Transverse colon (tissue), 4 donors: ENCODE results near the gene SLFN11. TPM values are rescaled to one million over a fixed set of nuclear protein-coding genes. Genes with fewer than 3 reads are reported as not detected.

ENCODE experiments used
- DNase-seq: peaks from one replicate; pipeline ENCODE4 v3.0.0-alpha.2; 2019
- H3K27ac ChIP-seq, 4 donors: fragments of 200-600 bp; sonication (generic); 2 replicates each; pipeline ENCODE4 v1.5.1; 2016 to 2018; ENCODE audit warnings: inconsistent platforms in 4 of 4
- H3K27me3 ChIP-seq: fragments of 200-600 bp; sonication (generic); 2 replicates; pipeline ENCODE4 v1.5.1; 2017; ENCODE audit warnings: inconsistent platforms
- H3K36me3 ChIP-seq, 4 donors: fragments of 200-600 bp; sonication (generic); 2 replicates each; pipeline ENCODE4 v1.5.1; 2017 to 2019; ENCODE audit warnings: inconsistent platforms in 4 of 4
- H3K4me1 ChIP-seq, 4 donors: fragments of 200-600 bp; sonication (generic); 2 replicates each; pipeline ENCODE4 v1.5.1; 2017 to 2020; ENCODE audit warnings: inconsistent platforms in 4 of 4
- H3K4me3 ChIP-seq, 4 donors: fragments of 200-600 bp; sonication (generic); 1 replicate in 1 of 4; 2 replicates in 3 of 4; pipeline versions ENCODE4 v1.5.1 to v1.6.1; 2017 to 2019; ENCODE audit warnings: inconsistent platforms in 4 of 4
- H3K9me3 ChIP-seq, 2 donors: fragments of 200-600 bp; sonication (generic); 2 replicates each; pipeline ENCODE4 v1.5.1; 2017 to 2019; ENCODE audit warnings: inconsistent platforms in 2 of 2
- EP300 ChIP-seq: sonication (generic); formaldehyde crosslinking; IDR thresholded peaks from one replicate; pipeline ENCODE4 v1.6.1; 2017; ENCODE audit warnings: antibody characterized with exemption, low read depth
- POLR2A ChIP-seq: fragments of 450-650 bp; IDR thresholded peaks from one replicate; pipeline ENCODE4 v1.6.1; 2016; ENCODE audit warnings: antibody characterized with exemption, mild to moderate bottlenecking, moderate library complexity
- POLR2AphosphoS5 ChIP-seq, 3 donors: sonication (generic); formaldehyde crosslinking; IDR thresholded peaks; one replicate each; pipeline ENCODE4 v1.6.1; 2016; ENCODE audit warnings: antibody characterized with exemption in 3 of 3
- WGBS, 2 donors: methylation state at CpG; one replicate each; pipeline ENCODE4 v1.1.5; 2018; ENCODE audit warnings: low coverage in 1 of 2; 5-methylcytosine and 5-hydroxymethylcytosine counted together
- in situ Hi-C, 4 donors: fragments of 200-750 bp; cut with MboI; loops; one replicate each; pipeline versions ENCODE4 v1.15.0 to v1.15.1; 2017; ENCODE audit warnings: low sequenced_read_pairs in 3 of 4, low pct_ligation_motif_present in 1 of 4, low pct_unique_long_range_greater_than_20kb in 1 of 4
- intact Hi-C: fragments of 100-400 bp; cut with DNase I; formaldehyde crosslinking; loops from one replicate; pipeline ENCODE4 v1.15.1; 2023; ENCODE audit warnings: low total_unique reads
- total RNA-seq, 4 donors: library from RNA; depleted of rRNA; stranded (reverse); fragments of >200 nt; gene quantifications; one replicate each; pipeline ENCODE4 v1.1.0, GENCODE V29; 2016
- TF ChIP-seq, protein P1 (sequence below), 5 experiments: fragments of 200-600 bp in 3 of 5; fragments of 450-650 bp in 2 of 5; sonication (generic) in 3 of 5; IDR thresholded peaks; 1 replicate in 2 of 5; 2 replicates in 3 of 5; pipeline ENCODE4 v1.5.1; 2016 to 2017; ENCODE audit warnings: antibody characterized with exemption in 5 of 5, inconsistent platforms in 3 of 5, mild to moderate bottlenecking in 2 of 5, moderate library complexity in 1 of 5

SLFN11 gene
- total RNA-seq, 4 donors from 2014 or later = 3.0 to 18.6 (median 6.0) TPM

DNA sequence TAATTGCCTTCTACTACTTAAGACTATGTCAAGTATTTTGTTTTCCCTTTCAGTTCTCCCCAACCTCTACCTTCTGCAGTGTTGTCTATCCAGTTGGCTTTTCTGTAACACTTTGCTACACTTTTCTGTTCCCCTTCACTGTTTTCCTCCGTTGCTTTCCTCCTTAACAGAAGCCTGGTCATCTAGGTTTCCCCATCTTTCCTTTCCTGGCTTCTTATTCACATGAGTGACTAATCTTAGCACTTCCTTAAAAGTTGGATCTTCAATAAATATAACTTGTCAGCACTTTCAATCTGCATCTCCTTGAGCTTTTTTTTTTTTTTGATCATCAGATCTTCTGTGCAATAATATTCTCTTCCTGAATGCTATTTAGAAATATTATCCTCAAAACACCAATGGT, 2.8 kb upstream of the SLFN11 start:
- 34 to 57% methylated on average over 1 of the region's 1 CpG for WGBS, 2 donors
- peaks cover 46% of the 10 kb centered on the region for H3K27me3 ChIP-seq
- H3K4me1 ChIP-seq = peaks cover 0 to 5% (median 0%) of the 10 kb centered on the region in 4 donors
- peak overlapping the region; percentile 16 to 89 (median 45) for H3K27ac ChIP-seq
- in situ Hi-C loops (no loop called here), intact Hi-C loops (no loop called here)
- H3K9me3 ChIP-seq = no peaks in the 10 kb centered on the region
- no peaks in the 10 kb centered on the region for H3K36me3 ChIP-seq
- no peak overlapping the region for H3K4me3 ChIP-seq
- TF ChIP-seq, protein P1, sequence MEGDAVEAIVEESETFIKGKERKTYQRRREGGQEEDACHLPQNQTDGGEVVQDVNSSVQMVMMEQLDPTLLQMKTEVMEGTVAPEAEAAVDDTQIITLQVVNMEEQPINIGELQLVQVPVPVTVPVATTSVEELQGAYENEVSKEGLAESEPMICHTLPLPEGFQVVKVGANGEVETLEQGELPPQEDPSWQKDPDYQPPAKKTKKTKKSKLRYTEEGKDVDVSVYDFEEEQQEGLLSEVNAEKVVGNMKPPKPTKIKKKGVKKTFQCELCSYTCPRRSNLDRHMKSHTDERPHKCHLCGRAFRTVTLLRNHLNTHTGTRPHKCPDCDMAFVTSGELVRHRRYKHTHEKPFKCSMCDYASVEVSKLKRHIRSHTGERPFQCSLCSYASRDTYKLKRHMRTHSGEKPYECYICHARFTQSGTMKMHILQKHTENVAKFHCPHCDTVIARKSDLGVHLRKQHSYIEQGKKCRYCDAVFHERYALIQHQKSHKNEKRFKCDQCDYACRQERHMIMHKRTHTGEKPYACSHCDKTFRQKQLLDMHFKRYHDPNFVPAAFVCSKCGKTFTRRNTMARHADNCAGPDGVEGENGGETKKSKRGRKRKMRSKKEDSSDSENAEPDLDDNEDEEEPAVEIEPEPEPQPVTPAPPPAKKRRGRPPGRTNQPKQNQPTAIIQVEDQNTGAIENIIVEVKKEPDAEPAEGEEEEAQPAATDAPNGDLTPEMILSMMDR (IDR thresholded peaks at IDR 0.05) = no peak
- TF ChIP-seq POLR2AphosphoS5 (IDR thresholded peaks at IDR 0.05) = no peak
- no peak for TF ChIP-seq POLR2A
- no peak for TF ChIP-seq EP300
- no peak for DNase-seq

DNA sequence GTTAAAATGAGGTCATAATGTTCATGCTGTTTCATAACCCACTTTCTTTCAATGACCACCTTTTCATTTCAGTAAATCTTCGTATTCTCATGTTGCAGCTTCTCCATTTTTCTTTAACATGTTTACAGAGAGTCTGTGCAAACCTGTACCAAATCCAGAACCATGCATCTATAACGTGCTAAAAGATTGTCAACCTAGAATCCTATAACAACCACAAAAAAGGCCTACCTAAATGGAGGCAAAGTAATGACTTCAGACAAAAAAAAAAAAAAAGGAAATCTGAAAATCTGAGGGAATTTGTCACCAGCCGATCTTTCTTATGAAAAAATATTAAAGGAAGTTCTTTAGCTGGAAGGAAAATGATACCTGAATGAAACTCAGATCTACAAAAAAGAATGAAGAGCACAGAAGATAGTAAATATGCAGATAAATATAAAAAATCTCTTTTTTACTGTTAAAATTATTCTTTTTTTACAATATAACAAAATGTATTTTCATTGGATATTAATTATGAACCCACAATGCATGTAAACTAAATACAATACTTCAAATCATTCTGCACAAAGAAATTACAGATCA, 1.4 kb upstream of the SLFN11 start:
- no peaks in the 10 kb centered on the region for H3K9me3 ChIP-seq
- no peaks in the 10 kb centered on the region for H3K36me3 ChIP-seq
- H3K27ac ChIP-seq = peak overlapping the region; percentile 89 to 92 (median 90)
- TF ChIP-seq EP300 (no peak), POLR2AphosphoS5 (IDR thresholded peaks at IDR 0.05) (no peak), POLR2A (no peak)
- TF ChIP-seq, protein P1 (IDR thresholded peaks at IDR 0.05) = no peak
- H3K4me3 ChIP-seq = peak overlapping the region in 3 of 4 donors; percentile 53 to 68 (median 56)
- WGBS, 2 donors = 16 to 30% methylated on average over 3 of the region's 3 CpGs
- intact Hi-C loops (no loop called here), in situ Hi-C loops (no loop called here)
- no peak for DNase-seq
- H3K4me1 ChIP-seq = peaks cover 0 to 5% (median 0%) of the 10 kb centered on the region in 4 donors
- peaks cover 46% of the 10 kb centered on the region for H3K27me3 ChIP-seq

DNA sequence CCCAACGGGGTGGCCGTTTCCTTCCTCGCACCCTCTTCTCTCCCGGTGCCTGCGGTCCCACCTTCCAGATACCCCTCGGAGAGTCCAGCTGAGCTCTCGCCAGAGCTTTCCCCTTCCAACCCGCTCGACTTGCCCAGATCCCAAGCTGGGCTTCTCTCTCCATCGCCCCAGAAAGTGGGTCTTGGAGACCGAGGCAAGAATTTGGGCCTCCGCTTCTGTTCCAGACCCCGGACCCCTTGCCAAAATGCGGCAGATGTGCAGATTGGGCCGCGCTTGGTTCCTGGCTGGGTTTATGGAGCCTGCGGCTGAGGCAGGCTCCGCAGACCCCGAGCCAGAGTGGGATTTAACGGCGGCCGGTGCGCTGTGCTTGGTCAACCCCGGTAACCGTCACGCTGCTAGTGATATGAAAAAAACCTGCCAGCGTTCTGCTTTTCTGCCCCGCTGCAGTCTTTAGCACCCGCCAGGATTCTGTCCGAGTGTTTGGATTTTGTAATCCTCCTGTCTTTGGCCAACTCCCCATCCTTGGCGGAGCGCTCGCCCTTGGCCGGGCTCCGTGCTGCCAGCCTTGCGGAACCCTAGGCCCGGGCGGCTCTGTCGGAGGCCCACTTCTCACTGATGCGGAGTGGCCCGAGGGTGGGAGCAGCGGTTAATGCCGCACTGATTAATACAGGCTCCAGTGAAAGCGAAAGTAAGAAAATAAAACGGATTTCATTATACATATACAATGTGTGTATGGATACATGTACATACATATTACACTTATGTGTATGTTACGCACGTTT, 754 bp upstream of the SLFN11 start:
- H3K27me3 ChIP-seq = peaks cover 46% of the 10 kb centered on the region
- DNase-seq = peak; percentile 49
- intact Hi-C loops = no loop called here
- TF ChIP-seq POLR2A (peak; percentile 15), EP300 (no peak), POLR2AphosphoS5 (IDR thresholded peaks at IDR 0.05) (peak in 1 of 3 donors; percentile 38)
- TF ChIP-seq, protein P1 (IDR thresholded peaks at IDR 0.05) = no peak
- H3K9me3 ChIP-seq = no peaks in the 10 kb centered on the region
- WGBS, 2 donors = 0 to 5% methylated on average over 6 to 33 of the region's 47 CpGs
- peaks cover 0 to 5% (median 0%) of the 10 kb centered on the region in 4 donors for H3K4me1 ChIP-seq
- peak overlapping the region; percentile 89 to 92 (median 90) for H3K27ac ChIP-seq
- no peaks in the 10 kb centered on the region for H3K36me3 ChIP-seq
- in situ Hi-C loops = no loop called here
- H3K4me3 ChIP-seq = peak overlapping the region; percentile 53 to 68 (median 57)

DNA sequence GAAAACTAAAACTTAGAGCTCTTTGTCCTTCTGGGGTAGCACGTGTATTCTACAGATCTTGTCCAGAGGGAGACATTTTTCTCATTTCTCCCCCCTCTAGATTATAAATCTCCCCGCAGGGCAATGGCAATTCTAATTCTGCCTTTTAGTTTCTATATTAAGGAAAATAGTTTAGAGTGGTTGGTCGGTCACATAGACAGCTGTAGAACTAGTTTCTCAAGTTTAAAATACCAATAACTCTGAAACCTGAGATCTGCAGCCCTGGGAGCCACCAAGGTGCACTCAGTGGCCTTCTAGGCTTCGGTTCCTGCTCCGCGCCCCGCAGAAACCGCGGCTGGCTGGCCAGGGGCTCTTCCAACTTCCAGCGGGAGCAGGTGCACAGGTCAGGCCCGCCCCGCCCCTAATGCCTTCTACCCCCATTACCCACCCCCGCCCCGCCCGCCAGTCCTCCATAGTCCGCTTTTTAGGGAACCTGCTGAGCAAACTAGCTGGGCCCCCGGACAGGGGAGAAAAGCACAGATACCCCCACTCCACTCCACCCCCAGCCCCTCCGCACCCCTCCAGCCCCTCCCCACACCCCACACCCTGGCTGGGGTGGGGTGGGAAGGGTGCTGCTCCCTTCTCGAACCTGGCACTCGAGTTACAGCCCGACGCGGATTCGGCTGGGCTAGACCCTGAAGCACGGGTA, 431 bp downstream of the SLFN11 start:
- intact Hi-C loops (no loop called here), in situ Hi-C loops (no loop called here)
- DNase-seq = peak; percentile 56
- no peak for TF ChIP-seq POLR2A
- TF ChIP-seq, protein P1 (IDR thresholded peaks at IDR 0.05) = no peak
- no peak for TF ChIP-seq POLR2AphosphoS5 (IDR thresholded peaks at IDR 0.05)
- no peak for TF ChIP-seq EP300
- Histone ChIP-seq H3K4me3 (peak overlapping the region; percentile 53 to 68 (median 57)), H3K4me1 (peaks cover 0 to 5% (median 0%) of the 10 kb centered on the region in 4 donors), H3K36me3 (no peaks in the 10 kb centered on the region), H3K27me3 (peaks cover 46% of the 10 kb centered on the region), H3K9me3 (no peaks in the 10 kb centered on the region), H3K27ac (peak overlapping the region; percentile 89 to 92 (median 90))
- WGBS, 2 donors = 0 to 2% methylated on average over 2 to 22 of the region's 25 CpGs
